ENCODE measurements around the gene CABCOCO1. TPM values are rescaled to one million over a fixed set of nuclear protein-coding genes. Genes with fewer than 3 reads are reported as not detected.

CABCOCO1 gene
- total RNA-seq, 1 donor = not detected

DNA sequence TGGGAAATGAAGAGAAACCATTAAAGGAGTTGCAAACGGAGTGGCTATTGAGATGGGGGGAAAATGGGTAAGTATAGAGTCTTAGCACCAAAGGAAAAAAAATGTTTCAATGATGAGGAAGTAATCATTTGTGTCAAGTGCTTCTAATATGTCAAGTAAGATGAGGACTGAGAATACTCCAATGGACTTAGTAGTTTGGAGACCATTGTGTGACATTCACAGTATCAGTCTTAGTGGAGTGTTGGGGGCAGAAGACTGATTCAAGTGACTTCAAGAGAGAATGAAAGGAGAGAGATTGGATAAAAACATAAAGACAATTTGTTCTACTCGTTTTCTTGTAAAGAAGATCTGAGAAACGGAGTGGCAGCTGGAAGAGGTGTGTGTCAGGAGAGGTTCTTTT, 150.2 kb downstream of the CABCOCO1 start:
- Histone ChIP-seq H3K4me1 (ENCODE audit: insufficient read depth, low read length) (no peaks in the 10 kb centered on the region), H3K9me3 (ENCODE audit: low read depth, low read length) (no peaks in the 10 kb centered on the region), H3K4me3 (ENCODE audit: low read length) (no peak overlapping the region), H3K27me3 (ENCODE audit: insufficient read depth, low read length) (no peaks in the 10 kb centered on the region)

- H3K4me3 ChIP-seq (ENCODE audit: low read length) = no peak overlapping the region
- no peaks in the 10 kb centered on the region for H3K27me3 ChIP-seq (ENCODE audit: insufficient read depth, low read length)
- no peaks in the 10 kb centered on the region for H3K9me3 ChIP-seq (ENCODE audit: low read depth, low read length)
- no peaks in the 10 kb centered on the region for H3K4me1 ChIP-seq (ENCODE audit: insufficient read depth, low read length)
Measured at GRCh38 chr10:61814160-61814559, 151.4 kb downstream of the CABCOCO1 start.

DNA sequence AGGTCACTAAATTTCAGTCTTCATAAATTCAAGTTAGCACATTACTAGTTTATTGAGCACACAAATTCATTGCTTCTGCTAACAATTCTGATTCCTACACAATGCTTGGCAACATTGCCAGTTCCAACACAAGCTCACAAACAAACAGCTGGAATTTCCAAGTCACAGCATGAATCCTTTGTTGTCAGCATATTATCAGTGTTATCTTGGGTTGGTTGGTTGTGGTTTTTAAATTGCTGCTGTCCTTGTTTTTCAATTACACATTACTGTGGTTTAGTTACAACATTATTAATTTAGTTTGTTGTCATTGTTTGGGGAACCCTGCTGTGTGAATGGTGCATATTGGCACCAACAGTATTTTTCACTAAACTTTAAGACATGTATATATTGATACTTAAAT, 152.8 kb downstream of the CABCOCO1 start:
- no peaks in the 10 kb centered on the region for H3K9me3 ChIP-seq (ENCODE audit: low read depth, low read length)
- no peaks in the 10 kb centered on the region for H3K27me3 ChIP-seq (ENCODE audit: insufficient read depth, low read length)
- no peaks in the 10 kb centered on the region for H3K4me1 ChIP-seq (ENCODE audit: insufficient read depth, low read length)
- no peak overlapping the region for H3K4me3 ChIP-seq (ENCODE audit: low read length)

Other genes with a start within 250 kb of the CABCOCO1 start
- gene TMEM26, start 209.5 kb upstream of the CABCOCO1 start, total RNA-seq = not detected
- gene ARID5B, start 238.8 kb downstream of the CABCOCO1 start, total RNA-seq = 52.9 TPM

Measured in mononuclear cell (primary cell).